Measurements from ENCODE around the gene SLC9A9.

The SLC9A9 gene

DNA sequence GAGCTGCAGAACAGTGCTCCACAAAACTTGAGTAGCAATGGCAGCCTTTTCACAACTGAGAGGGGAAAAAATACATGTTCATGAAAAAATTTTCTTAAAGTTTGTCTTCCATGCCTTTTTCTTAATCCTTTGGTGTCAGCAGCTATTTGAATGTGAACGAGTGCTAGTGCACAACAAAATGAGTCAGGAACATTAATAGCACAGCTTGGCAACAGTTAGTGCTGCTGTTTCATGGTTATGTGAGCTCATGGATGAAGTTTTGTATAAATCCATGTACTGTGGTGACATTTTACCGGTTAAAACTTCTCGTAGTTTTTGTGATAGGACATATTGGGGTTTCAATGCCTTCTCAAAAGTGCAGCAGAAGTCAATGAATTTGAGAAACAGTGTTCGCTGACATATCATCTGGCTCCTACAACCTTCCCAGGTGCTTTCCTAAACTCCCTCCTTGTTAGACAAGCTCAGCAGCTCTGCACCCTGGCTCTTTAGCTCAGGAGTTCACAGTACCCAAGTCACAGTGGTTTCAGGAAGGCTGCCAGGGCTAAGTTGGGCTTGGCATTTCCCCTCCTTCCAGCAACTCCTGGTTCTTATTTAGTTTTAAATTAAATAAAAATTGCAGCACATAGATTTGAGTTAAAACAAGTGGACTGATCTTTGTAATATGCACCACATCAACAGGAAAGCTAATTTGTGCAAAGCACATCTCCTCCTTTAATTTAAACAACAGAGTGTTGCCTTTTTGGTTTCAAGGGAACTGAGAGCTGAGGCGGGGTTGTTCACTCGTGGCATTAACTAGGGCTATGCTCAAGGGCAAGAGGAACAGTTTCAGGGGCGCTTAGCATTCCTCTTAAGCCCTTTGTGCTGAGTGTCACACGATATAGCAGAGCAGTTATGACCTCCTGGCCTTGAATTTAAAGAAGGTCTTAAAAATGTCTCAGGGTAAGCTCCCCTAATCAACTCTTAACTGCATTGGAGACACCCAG, 365.9 kb downstream of the SLC9A9 start:
- no peak for DNase-seq (ENCODE audit: low read depth)
- no peak for TF ChIP-seq POLR2A (IDR thresholded peaks at IDR 0.05; ENCODE audit: extremely low read depth, insufficient read length)
- TF ChIP-seq MYC (IDR thresholded peaks at IDR 0.05; ENCODE audit: low read depth, low read length), result no peak
- TF ChIP-seq, protein P1, sequence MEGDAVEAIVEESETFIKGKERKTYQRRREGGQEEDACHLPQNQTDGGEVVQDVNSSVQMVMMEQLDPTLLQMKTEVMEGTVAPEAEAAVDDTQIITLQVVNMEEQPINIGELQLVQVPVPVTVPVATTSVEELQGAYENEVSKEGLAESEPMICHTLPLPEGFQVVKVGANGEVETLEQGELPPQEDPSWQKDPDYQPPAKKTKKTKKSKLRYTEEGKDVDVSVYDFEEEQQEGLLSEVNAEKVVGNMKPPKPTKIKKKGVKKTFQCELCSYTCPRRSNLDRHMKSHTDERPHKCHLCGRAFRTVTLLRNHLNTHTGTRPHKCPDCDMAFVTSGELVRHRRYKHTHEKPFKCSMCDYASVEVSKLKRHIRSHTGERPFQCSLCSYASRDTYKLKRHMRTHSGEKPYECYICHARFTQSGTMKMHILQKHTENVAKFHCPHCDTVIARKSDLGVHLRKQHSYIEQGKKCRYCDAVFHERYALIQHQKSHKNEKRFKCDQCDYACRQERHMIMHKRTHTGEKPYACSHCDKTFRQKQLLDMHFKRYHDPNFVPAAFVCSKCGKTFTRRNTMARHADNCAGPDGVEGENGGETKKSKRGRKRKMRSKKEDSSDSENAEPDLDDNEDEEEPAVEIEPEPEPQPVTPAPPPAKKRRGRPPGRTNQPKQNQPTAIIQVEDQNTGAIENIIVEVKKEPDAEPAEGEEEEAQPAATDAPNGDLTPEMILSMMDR (IDR thresholded peaks at IDR 0.05; ENCODE audit: low read depth, low read length), result no peak
- TF ChIP-seq MAX (IDR thresholded peaks at IDR 0.05; ENCODE audit: low read depth, low read length), result no peak
- H3K4me3 ChIP-seq (ENCODE audit: low read depth, low read length), result no peak overlapping the region

DNA sequence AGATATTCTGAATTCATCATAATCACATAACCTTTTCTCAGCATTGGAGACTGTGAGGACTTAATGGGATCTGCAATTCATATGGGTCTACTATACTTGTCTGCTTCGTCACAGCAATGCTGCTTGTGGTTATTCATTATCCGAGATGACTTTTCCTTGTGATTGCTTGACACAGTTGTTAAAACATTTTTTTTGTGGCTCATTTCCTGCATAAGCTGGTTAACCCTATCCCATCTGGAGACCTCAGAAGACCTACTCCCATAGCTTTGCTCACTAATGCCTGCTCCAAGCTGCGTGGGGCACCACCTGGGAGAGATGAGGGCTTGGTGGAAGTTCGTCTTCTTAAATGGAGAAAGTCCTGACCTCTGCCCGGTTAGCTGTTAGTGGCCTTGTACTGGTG, 367.9 kb downstream of the SLC9A9 start:
- no peak overlapping the region for H3K4me3 ChIP-seq (ENCODE audit: low read depth, low read length)
- no peak for DNase-seq (ENCODE audit: low read depth)
- TF ChIP-seq MYC (IDR thresholded peaks at IDR 0.05; ENCODE audit: low read depth, low read length), result no peak
- TF ChIP-seq, protein P1 (IDR thresholded peaks at IDR 0.05; ENCODE audit: low read depth, low read length), result no peak
- TF ChIP-seq MAX (IDR thresholded peaks at IDR 0.05; ENCODE audit: low read depth, low read length), result no peak
- no peak for TF ChIP-seq POLR2A (IDR thresholded peaks at IDR 0.05; ENCODE audit: extremely low read depth, insufficient read length)

DNA sequence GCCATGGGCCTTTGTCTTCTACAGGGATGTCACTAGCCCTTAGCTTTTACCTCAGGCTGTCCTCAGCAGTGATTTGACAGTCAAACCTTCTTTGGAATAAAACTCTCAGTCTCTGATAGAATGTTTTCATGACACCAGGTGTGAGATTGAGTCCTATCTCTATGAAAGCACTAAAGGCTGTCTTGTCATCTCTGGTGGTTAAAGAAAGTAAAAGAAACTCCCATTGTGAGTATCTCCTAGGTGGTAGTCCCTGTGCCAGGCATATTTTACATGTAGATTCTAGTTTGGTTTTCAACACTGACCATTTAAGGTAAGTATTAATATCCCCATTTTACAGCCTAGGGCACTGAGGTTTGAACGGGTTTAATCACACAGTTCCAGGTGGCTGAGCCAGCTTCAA, 368.5 kb downstream of the SLC9A9 start:
- TF ChIP-seq MAX (IDR thresholded peaks at IDR 0.05; ENCODE audit: low read depth, low read length), result no peak
- no peak for TF ChIP-seq MYC (IDR thresholded peaks at IDR 0.05; ENCODE audit: low read depth, low read length)
- TF ChIP-seq POLR2A (IDR thresholded peaks at IDR 0.05; ENCODE audit: extremely low read depth, insufficient read length), result no peak
- TF ChIP-seq, protein P1 (IDR thresholded peaks at IDR 0.05; ENCODE audit: low read depth, low read length), result no peak
- no peak for DNase-seq (ENCODE audit: low read depth)
- H3K4me3 ChIP-seq (ENCODE audit: low read depth, low read length), result no peak overlapping the region

GRCh38 chr3:143478115-143478693, 370.1 kb downstream of the SLC9A9 start:
- no peak for DNase-seq (ENCODE audit: low read depth)
- no peak overlapping the region for H3K4me3 ChIP-seq (ENCODE audit: low read depth, low read length)
- TF ChIP-seq POLR2A (IDR thresholded peaks at IDR 0.05; ENCODE audit: extremely low read depth, insufficient read length) (no peak), MAX (IDR thresholded peaks at IDR 0.05; ENCODE audit: low read depth, low read length) (no peak), MYC (IDR thresholded peaks at IDR 0.05; ENCODE audit: low read depth, low read length) (no peak)
- TF ChIP-seq, protein P1 (IDR thresholded peaks at IDR 0.05; ENCODE audit: low read depth, low read length), result no peak

- TF ChIP-seq POLR2A (IDR thresholded peaks at IDR 0.05; ENCODE audit: extremely low read depth, insufficient read length) (no peak), MYC (IDR thresholded peaks at IDR 0.05; ENCODE audit: low read depth, low read length) (no peak), MAX (IDR thresholded peaks at IDR 0.05; ENCODE audit: low read depth, low read length) (no peak)
- TF ChIP-seq, protein P1 (IDR thresholded peaks at IDR 0.05; ENCODE audit: low read depth, low read length), result no peak
These were observed 371.2 kb downstream of the SLC9A9 start for GRCh38 chr3:143476965-143477640.

More at GRCh38 chr3:143476965-143477640, 371.2 kb downstream of the SLC9A9 start:
- no peak overlapping the region for H3K4me3 ChIP-seq (ENCODE audit: low read depth, low read length)
- peak; percentile 4 for DNase-seq (ENCODE audit: low read depth)

Measured in NB4 (cell line).